ENCODE data around the gene SETD5.

DNA sequence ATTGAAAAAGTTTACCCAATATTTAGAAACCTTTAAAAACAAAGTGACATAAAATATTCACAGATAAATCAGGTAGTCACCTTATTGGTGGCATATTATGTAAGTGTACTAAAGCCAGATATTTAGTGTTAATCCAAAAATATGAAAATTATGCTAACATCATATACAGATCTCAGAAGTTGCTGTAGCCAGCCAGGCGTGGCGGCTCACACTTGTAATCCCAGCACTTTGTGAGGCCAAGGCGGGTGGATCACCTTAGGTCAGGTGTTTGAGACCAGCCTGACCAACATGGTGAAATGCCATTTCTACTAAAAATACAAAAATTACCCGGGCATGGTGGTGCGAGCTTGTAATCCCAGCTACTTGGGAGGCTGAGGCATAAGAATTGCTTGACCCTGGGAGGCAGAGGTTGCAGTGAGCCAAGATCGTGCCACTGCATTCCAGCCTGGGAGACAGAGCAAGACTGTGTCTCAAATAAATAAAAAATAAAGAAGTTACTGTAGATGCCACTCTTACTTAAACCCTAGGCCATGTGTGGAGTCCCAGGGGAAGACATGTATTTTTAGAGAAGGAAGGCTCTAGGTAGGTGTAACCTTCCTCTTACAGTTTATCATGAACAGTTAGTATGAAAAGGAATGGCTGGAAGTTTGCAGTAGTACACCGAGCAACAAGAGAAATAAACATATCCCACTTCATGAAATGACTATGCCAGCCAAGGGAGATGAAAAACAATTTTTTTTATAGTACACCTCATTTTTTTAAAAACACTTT is 9.6 kb downstream of the SETD5 start:
- TF ChIP-seq, protein P1, sequence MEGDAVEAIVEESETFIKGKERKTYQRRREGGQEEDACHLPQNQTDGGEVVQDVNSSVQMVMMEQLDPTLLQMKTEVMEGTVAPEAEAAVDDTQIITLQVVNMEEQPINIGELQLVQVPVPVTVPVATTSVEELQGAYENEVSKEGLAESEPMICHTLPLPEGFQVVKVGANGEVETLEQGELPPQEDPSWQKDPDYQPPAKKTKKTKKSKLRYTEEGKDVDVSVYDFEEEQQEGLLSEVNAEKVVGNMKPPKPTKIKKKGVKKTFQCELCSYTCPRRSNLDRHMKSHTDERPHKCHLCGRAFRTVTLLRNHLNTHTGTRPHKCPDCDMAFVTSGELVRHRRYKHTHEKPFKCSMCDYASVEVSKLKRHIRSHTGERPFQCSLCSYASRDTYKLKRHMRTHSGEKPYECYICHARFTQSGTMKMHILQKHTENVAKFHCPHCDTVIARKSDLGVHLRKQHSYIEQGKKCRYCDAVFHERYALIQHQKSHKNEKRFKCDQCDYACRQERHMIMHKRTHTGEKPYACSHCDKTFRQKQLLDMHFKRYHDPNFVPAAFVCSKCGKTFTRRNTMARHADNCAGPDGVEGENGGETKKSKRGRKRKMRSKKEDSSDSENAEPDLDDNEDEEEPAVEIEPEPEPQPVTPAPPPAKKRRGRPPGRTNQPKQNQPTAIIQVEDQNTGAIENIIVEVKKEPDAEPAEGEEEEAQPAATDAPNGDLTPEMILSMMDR (IDR thresholded peaks at IDR 0.05; ENCODE audit: low read depth, low read length, poor library complexity, severe bottlenecking), result no peak
- TF ChIP-seq EZH2phosphoT487 (IDR thresholded peaks at IDR 0.05; ENCODE audit: borderline replicate concordance, low read length), result no peak

All from DOHH2 (cell line).